ENCODE results near the gene PPARGC1A. TPM values are rescaled to one million over a fixed set of nuclear protein-coding genes. Genes with fewer than 3 reads are reported as not detected.

PPARGC1A gene
- total RNA-seq, 1 experiment from 2014 or later: 1.9 TPM

GRCh38 chr4:23929248-23929647, 39.4 kb upstream of the PPARGC1A start:
- DNase-seq (ENCODE audit: low spot score) (no peak), ATAC-seq (no peak)
- TF ChIP-seq OVOL2 (CRISPR knock-in tag; IDR thresholded peaks at IDR 0.05; ENCODE audit: borderline replicate concordance): no peak
- Mint-ChIP-seq H3K36me3 (peaks cover 3% of the 10 kb centered on the region; the same call in 1 of the 2 replicates), H3K9me3 (peaks cover 5% of the 10 kb centered on the region), H3K27ac (no peak overlapping the region), H3K4me1 (peaks cover 56% of the 10 kb centered on the region), H3K4me3 (no peak overlapping the region), H3K27me3 (ENCODE audit: low read depth) (peaks cover 3% of the 10 kb centered on the region; the same call in 1 of the 2 replicates)
- ChIA-PET CTCF (interaction anchor here (4.3 kb wide), 1 partner anchor 37 kb away, joined by 37 read pairs; no protein-coding TSS in a partner anchor), POLR2A (interaction anchor here (0.6 kb wide), 1 partner anchor 253 kb away, joined by 3 read pairs; no protein-coding TSS in a partner anchor)

GRCh38 chr4:23924556-23924955, 34.7 kb upstream of the PPARGC1A start:
- no peak overlapping the region for H3K4me3 Mint-ChIP-seq
- no peaks in the 10 kb centered on the region; the same call in 1 of the 2 replicates for H3K27me3 Mint-ChIP-seq (ENCODE audit: low read depth)
- H3K27ac Mint-ChIP-seq: no peak overlapping the region
- DNase-seq (ENCODE audit: low spot score) (no peak), ATAC-seq (no peak)
- no peaks in the 10 kb centered on the region for H3K36me3 Mint-ChIP-seq
- H3K9me3 Mint-ChIP-seq: no peaks in the 10 kb centered on the region
- ChIA-PET CTCF (no interaction called here), POLR2A (no interaction called here)
- H3K4me1 Mint-ChIP-seq: peaks cover 29% of the 10 kb centered on the region
- TF ChIP-seq CTCF (IDR thresholded peaks at IDR 0.05) (no peak), EMX1 (CRISPR knock-in tag; IDR thresholded peaks at IDR 0.05) (no peak), NFYB (CRISPR knock-in tag; conservative IDR thresholded peaks at IDR 0.05; ENCODE audit: low read depth) (no peak), ZNF396 (CRISPR knock-in tag; IDR thresholded peaks at IDR 0.05; ENCODE audit: borderline replicate concordance) (no peak), ZSCAN18 (CRISPR knock-in tag; IDR thresholded peaks at IDR 0.05) (no peak), FOXP1 (CRISPR knock-in tag; IDR thresholded peaks at IDR 0.05; ENCODE audit: borderline replicate concordance) (no peak), ESRRA (CRISPR knock-in tag; IDR thresholded peaks at IDR 0.05; ENCODE audit: borderline replicate concordance) (no peak), ZNF416 (CRISPR knock-in tag; IDR thresholded peaks at IDR 0.05) (no peak), CREM (CRISPR knock-in tag; IDR thresholded peaks at IDR 0.05) (no peak), TP53 (CRISPR knock-in tag; IDR thresholded peaks at IDR 0.05) (no peak), ZNF425 (CRISPR knock-in tag; conservative IDR thresholded peaks at IDR 0.05) (no peak), ZNF512 (CRISPR knock-in tag; IDR thresholded peaks at IDR 0.05; ENCODE audit: borderline replicate concordance) (no peak), TCF7 (CRISPR knock-in tag; IDR thresholded peaks at IDR 0.05; ENCODE audit: low read depth) (no peak), ZNF671 (CRISPR knock-in tag; IDR thresholded peaks at IDR 0.05) (no peak), ERG (CRISPR knock-in tag; IDR thresholded peaks at IDR 0.05) (no peak), GTF2I (CRISPR knock-in tag; conservative IDR thresholded peaks at IDR 0.05) (no peak), NR1H2 (CRISPR knock-in tag; IDR thresholded peaks at IDR 0.05) (no peak), ELF4 (CRISPR knock-in tag; IDR thresholded peaks at IDR 0.05; ENCODE audit: low read depth) (no peak), CDX4 (CRISPR knock-in tag; IDR thresholded peaks at IDR 0.05; ENCODE audit: borderline replicate concordance) (no peak)
